GM10847 (cell line): Measurements from ENCODE around the gene STK38.

Experiments used
- POLR2A ChIP-seq: IDR thresholded peaks from 2 replicates; pipeline ENCODE4 v1.6.1; 2011; ENCODE audit not compliant: insufficient read length; ENCODE audit errors: extremely low read depth

STK38 gene

GRCh38 chr6:36488221-36488620 lies 59.1 kb downstream of the STK38 start:
- TF ChIP-seq POLR2A, result no peak

GRCh38 chr6:36487698-36488097 lies 59.6 kb downstream of the STK38 start:
- no peak for TF ChIP-seq POLR2A

GRCh38 chr6:36484736-36485135 lies 62.5 kb downstream of the STK38 start:
- no peak for TF ChIP-seq POLR2A

GRCh38 chr6:36479256-36479655 lies 68.0 kb downstream of the STK38 start:
- no peak for TF ChIP-seq POLR2A

GRCh38 chr6:36478051-36478526 lies 69.2 kb downstream of the STK38 start:
- no peak for TF ChIP-seq POLR2A

GRCh38 chr6:36469946-36470345 lies 77.3 kb downstream of the STK38 start:
- TF ChIP-seq POLR2A, result no peak

GRCh38 chr6:36469148-36469661 lies 78.1 kb downstream of the STK38 start:
- no peak for TF ChIP-seq POLR2A

GRCh38 chr6:36467625-36468024 lies 79.7 kb downstream of the STK38 start:
- no peak for TF ChIP-seq POLR2A

- no peak for TF ChIP-seq POLR2A
Measured at GRCh38 chr6:36464233-36464632, 83.0 kb downstream of the STK38 start.

- TF ChIP-seq POLR2A, result no peak
Measured at GRCh38 chr6:36463676-36464075, 83.6 kb downstream of the STK38 start.

GRCh38 chr6:36461646-36462045 lies 85.6 kb downstream of the STK38 start:
- TF ChIP-seq POLR2A, result no peak

- no peak for TF ChIP-seq POLR2A
Measured at GRCh38 chr6:36460916-36461315, 86.4 kb downstream of the STK38 start.

GRCh38 chr6:36459501-36459900 lies 87.8 kb downstream of the STK38 start:
- TF ChIP-seq POLR2A, result no peak

GRCh38 chr6:36455486-36456027 lies 91.7 kb downstream of the STK38 start:
- no peak for TF ChIP-seq POLR2A

- no peak for TF ChIP-seq POLR2A
Measured at GRCh38 chr6:36445621-36446020, 101.7 kb downstream of the STK38 start.

GRCh38 chr6:36444470-36444869 lies 102.8 kb downstream of the STK38 start:
- no peak for TF ChIP-seq POLR2A
